ENCODE results near the gene GTF2F2.
A peak's percentile ranks its signal among the peaks of the same experiment; 100 is the strongest.
"Not testable (repeated sequence)": the region's sequence is repeated elsewhere in the genome, so short reads cannot be mapped to it uniquely, and the experiment has no call there.

GTF2F2 gene

DNA sequence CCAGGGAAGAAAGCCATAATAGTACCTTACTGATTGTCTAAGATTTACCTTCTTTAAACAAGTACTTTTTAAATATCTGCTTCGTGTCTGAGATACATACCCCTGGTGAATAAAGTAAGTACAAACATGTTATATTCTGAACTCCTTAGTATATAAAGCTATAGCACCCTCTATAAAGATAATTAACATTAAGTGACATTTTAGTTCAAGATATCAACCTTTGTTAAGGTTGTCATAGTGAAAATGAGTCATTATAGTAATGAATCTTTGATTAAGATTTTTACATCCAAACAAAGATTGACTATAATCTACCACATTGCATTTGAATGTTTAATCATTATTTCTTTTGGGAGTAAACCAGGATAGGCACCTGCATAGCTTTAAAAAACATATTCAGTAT lies 135.9 kb downstream of the GTF2F2 start:
- no peak for DNase-seq (ENCODE audit: low spot score)

DNA sequence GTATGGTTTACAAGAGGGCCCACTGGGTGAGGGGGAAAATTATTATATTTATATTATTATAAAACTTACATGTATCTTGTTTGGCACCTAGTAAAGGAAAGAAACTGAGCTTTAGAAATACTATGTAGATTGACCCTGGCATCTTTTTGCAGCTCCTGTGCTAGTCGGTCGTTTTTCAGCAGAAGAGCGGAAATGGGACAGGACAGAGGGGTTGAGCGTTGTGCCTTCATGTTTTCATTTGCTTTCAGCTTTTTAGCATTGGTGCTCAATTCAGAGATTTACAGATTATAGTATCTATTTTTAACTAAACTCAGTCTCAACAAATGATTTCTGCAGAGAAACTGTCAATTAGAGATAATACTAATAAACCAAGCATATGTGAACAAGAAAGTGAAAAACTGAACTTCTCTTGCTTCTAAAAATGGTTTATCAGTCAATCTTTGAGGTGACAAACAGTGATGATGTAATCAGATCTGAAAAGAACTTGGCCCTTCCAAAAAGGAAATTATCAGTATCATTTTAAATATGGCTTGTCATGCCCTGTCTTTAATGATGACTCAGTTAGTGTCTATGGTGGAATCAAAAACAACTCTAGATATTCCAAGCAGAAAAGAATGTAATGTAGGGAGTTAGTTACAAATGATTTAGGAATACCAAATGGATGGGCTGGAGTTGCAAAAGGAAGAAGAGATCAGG lies 137.5 kb downstream of the GTF2F2 start:
- no peak for DNase-seq (ENCODE audit: low spot score)

DNA sequence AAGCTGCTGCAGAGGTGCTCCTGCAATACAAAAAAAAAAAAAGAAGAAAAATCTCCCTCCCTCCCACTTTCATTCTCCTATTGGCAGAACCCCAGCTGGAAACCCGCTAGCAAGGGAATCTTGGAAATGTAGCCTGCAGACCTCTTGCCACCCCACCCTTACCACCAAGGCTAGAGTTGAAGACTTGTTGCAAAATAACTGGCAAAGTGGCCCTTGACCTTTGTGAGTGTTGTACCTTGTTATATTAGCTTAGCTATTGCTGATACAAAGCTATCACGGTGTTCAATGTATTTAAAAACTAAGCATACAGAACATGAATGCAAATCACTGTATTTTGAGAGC lies 138.0 kb downstream of the GTF2F2 start:
- no peak for DNase-seq (ENCODE audit: low spot score)

- no peak for DNase-seq (ENCODE audit: low spot score)
Measured at GRCh38 chr13:45267215-45267614, 146.9 kb downstream of the GTF2F2 start.

DNA sequence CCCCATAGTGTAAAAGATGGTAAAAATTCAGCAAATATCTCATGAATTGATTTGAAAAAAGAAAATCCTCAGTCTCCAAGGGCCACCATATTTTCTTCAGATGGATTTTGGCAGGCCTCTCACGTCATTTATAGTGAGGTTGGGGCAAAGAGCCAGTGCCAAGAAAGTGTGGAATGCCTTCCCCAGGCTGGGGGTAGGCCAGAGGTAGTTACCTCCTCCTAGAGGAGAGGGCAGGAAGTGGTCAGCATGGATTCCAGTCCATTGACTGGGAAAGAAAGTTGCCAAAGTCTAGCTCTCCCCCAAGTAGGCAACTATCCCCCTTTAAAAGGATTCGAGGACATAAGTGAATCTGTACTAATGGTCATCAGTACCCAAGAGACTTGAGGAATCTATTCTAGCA lies 148.9 kb downstream of the GTF2F2 start:
- DNase-seq (ENCODE audit: low spot score), result no peak

- DNase-seq (ENCODE audit: low spot score), result no peak
Measured at GRCh38 chr13:45276913-45277312, 156.6 kb downstream of the GTF2F2 start.

DNA sequence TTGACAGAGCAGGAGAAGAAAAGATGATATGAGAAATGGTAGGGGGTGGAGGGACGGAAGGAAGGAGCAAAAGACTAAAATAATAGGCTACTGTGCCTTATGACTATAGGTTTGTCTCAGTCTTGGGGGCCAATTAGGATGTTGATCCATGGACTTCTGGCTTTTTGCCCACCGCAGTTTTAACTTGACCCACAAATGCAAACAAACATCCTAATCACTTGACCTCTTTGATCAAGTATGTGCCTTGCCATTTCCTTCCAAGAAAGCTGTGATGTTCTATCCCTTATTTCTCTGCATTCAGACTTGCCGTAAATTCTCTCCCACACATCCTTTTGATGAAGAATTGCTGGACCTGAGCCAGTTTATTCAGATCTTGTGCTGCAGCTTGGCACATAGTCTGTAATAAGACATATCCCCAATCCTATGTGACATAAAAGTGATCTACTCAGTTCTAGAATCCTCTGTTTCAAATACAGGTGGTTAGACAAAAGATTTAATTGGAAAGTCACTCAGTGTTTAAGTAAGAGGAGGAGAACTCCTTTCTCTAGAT lies 157.9 kb downstream of the GTF2F2 start:
- DNase-seq (ENCODE audit: low spot score), result no peak

GRCh38 chr13:45280011-45280410 lies 159.7 kb downstream of the GTF2F2 start:
- no peak for DNase-seq (ENCODE audit: low spot score)

- DNase-seq (ENCODE audit: low spot score), result peak; percentile 82
Measured at GRCh38 chr13:45280751-45281634, 160.7 kb downstream of the GTF2F2 start.

- DNase-seq (ENCODE audit: low spot score), result no peak
Measured at GRCh38 chr13:45282994-45283393, 162.7 kb downstream of the GTF2F2 start.

- DNase-seq (ENCODE audit: low spot score), result no peak
Measured at GRCh38 chr13:45289936-45290563, 169.7 kb downstream of the GTF2F2 start.

DNA sequence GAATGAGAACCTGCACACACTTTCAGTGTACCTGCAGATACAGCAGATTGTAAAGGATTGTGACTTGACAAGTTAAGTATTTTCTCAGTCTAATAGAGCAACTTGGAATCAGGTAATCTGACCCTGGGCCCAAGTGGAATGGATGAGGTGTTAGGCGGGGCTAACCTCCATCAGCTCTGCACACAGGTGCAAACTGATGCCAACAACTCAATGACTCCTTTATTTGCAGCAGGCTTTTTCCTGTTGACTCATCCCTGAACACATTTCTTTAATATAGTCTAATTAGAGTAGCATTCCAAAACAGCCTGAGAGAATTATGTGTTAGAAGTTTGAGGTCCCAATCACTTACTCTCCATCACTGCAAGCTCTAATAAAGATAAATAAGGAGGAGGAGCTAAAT lies 171.9 kb downstream of the GTF2F2 start:
- no peak for DNase-seq (ENCODE audit: low spot score)

- no peak for DNase-seq (ENCODE audit: low spot score)
Measured at GRCh38 chr13:45295536-45295935, 175.2 kb downstream of the GTF2F2 start.

- no peak for DNase-seq (ENCODE audit: low spot score)
Measured at GRCh38 chr13:45296259-45296658, 175.9 kb downstream of the GTF2F2 start.

- DNase-seq (ENCODE audit: low spot score), result no peak
Measured at GRCh38 chr13:45297456-45298205, 177.3 kb downstream of the GTF2F2 start.

GRCh38 chr13:45298206-45298505 lies 177.8 kb downstream of the GTF2F2 start:
- no peak for DNase-seq (ENCODE audit: low spot score)

- not testable (repeated sequence) for DNase-seq (ENCODE audit: low spot score)
Measured at GRCh38 chr13:45298550-45298949, 178.2 kb downstream of the GTF2F2 start.

- DNase-seq (ENCODE audit: low spot score), result no peak
Measured at GRCh38 chr13:45299194-45299593, 178.9 kb downstream of the GTF2F2 start.

- DNase-seq (ENCODE audit: low spot score), result no peak
Measured at GRCh38 chr13:45300190-45300985, 180.1 kb downstream of the GTF2F2 start.

DNA sequence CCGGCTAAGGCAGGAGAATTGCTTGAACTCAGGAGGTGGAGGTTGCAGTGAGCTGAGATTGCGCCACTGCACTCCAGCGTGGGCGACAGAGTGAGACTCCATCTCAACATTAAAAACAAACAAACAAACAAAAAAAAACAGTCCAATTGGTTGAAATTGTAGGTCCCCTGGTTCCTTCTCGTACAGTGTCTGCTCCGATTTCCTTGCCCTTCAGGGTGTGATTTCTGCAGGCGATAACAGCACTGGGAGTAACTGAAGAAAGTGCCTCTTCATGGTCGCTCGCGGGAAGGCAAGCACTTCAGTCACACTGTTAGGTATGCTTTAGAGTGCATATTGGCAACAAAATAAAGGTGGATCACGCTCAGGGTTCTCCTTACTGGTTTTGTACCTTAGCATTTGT lies 181.0 kb downstream of the GTF2F2 start:
- DNase-seq (ENCODE audit: low spot score), result no peak

DNA sequence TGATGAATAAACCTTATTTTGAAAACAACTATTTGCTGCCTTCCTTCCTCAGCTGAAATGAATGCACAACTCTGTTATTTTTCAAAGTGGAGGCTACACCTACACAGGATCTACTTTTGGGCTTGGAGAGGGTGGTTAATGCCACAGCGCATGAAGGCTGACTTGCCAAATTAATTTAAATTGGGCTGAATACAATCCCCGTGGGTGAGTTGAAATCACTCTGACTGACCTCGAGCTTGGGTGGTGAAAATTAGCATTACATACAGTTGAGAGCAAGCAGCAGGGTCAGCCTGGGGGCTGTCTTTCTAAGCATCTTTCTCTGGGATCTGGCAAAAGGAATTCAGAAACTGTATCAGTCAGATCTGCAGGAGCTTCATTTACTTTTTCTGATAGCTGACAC lies 182.2 kb downstream of the GTF2F2 start:
- DNase-seq (ENCODE audit: low spot score), result no peak
